ENCODE data around the gene CAST.

Gene CAST

DNA sequence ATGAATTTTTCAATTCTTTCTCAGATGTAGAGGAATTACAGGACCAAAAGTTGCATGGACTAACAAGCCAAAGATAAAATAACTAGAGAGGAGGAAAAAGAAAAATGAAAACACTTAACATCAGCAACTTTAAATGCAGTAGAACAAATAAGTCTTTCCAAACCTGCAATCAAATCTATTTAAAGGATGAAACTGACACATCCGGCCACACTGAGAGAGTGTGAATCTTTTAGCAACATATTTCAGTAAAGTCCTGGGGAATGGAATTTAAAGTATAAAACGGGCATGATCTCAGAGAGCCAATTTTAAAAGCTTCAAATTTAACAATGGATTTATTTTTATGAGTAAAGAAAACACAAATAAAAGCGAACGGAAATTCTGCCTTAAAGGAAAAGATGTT is 17.1 kb downstream of the CAST start:
- no peak for DNase-seq

GRCh38 chr5:96680759-96681470 is 18.7 kb downstream of the CAST start:
- no peak for DNase-seq

- DNase-seq: no peak
These were observed 21.2 kb downstream of the CAST start for GRCh38 chr5:96683392-96683791.

DNA sequence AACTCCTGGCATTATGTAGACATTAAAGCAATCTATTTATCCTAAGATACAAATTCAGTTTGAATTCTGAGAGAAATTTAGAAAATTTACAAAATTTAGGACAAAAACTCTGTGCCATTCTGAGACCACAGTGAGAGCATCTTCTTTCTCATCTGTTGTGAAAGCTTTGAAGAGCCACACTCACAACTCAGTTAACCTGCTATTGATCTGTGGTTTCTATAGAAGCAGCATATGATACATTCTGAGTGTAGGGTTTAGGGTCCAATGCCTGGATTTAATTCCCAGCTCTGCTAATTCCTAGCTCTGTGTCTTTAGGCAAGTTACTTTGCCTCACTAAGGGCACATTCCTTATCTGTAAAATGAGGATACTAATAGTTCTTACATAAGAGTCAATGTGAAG is 21.6 kb downstream of the CAST start:
- DNase-seq: no peak

GRCh38 chr5:96687080-96687479 is 24.9 kb downstream of the CAST start:
- no peak for DNase-seq

DNA sequence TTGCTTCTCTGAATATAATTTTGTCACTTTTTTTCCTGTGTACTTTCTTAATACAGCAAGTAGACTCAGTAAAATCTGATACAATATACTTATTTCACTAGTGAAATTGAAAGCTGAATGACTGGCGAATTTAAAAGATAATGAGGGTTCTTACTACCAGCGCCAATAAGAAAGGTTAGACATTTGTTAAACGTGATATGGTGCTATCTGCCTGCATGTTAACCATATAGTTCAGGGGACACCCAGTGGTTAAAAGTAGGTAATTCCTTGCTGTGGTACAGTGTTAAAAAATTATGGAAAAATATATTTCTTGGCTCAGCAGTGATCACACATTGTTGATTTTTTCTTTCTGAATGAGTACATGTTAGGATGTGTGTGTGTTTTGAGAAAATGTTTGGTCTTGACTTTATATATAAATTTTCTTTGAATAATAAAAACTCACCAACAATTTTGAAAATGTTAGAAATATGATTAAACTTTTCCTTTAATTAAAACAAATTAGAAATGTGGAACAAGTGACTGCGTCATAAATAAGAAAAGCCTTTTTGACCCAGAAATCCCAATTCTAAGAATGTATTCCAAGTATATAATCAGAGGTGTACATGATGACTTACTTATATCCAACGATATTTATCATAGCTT is 25.8 kb downstream of the CAST start:
- peak; percentile 69 for DNase-seq

GRCh38 chr5:96690861-96691260 is 28.7 kb downstream of the CAST start:
- no peak for DNase-seq

DNA sequence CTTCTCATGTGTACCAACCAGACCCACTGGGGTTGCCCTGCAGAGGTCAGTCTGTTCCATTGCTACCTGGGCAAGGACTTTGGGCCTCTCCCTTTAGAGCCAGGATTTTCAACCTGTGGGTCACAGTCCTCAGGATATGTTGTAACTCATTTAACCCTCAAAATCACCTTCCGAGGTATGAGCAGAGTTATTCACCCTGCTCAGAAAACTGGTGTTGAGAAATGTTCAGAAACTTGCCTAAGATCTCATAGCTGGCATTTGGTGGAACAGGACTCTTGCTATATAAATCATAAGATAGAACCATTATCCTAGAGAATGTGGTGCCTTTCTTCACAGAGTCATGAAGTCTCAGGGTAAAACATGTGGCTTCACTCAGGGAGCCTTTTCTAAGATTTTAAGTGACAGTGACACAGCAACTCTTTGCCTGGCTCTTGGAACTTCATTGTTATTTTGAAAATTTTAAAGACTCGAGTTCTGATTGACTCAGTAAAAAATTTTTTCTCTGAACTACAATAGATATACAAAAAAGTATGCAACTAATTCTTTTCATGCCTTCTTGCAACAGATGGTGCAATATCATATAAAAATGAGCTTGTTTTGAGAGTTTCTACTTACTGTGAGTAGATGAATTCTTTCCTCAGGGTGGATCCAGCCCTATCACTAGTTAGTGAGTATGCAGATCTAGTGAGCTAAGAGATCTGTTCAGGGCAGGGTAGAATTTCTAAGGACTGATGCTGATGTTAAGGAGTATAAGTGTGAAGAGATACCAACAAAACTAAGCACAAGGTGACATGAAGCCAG is 29.5 kb downstream of the CAST start:
- DNase-seq: no peak

GRCh38 chr5:96692441-96692840 is 30.3 kb downstream of the CAST start:
- DNase-seq: no peak

- DNase-seq: no peak
These were observed 37.1 kb downstream of the CAST start for GRCh38 chr5:96699186-96699820.

GRCh38 chr5:96702503-96703383 is 40.6 kb downstream of the CAST start:
- DNase-seq: peak; percentile 33

DNA sequence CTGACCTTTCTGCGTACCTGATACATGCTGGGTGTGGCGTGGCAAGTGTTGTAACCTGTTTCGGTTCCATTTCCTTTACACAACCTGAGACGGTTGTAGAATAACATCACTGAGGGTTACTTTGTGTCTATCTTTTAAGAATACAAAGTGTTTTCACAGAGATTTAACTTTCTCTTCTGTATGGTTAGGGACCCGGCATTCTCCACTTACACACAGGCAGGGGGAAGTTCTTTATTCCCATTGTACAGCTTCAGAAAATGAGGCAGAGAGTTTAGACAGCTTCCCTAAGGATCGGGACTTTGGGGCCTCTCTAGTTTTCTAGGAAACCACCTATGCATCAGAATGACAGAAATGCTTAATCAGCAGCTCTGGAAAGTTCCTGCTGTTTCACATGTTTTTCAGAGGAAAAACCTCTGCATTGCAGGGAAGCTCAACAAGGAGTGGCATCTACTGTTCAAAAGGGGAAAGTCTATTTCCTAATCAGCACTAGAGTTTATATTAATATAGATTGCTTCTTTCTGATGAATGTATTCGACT is 41.3 kb downstream of the CAST start:
- DNase-seq: no peak

GRCh38 chr5:96703995-96704394 is 41.8 kb downstream of the CAST start:
- no peak for DNase-seq

DNA sequence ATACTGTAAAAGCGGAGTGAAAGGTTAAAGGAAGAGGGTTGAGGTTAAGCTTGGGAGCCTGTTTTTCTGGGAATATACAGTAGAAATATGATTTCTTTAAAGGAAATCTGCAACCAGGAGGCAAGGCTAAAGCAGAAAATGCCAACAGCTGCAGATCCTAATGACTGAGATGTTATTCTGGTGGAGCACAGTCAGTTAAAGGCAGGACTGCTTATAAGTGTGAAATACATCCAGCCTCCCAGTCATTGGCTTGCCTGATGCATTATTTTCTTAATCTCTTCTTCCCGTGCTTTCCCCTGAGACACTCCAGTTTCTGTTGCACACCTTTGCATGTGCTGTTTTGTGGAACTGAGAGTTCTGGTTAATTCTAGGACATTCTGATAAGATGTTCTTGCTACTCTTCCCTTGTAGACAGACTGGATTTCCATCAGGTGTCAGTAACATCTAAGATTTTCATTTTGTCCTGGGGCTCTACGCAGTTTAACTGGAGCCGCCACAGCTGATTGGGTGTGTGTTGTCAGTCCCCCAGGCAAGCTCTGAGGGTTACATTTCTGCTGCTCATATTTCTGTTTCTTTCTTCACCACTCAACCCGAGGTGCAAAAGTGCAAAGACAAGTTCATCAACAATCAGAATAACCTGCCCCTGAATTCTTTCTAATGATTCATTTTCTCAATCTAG is 44.4 kb downstream of the CAST start:
- no peak for DNase-seq

DNA sequence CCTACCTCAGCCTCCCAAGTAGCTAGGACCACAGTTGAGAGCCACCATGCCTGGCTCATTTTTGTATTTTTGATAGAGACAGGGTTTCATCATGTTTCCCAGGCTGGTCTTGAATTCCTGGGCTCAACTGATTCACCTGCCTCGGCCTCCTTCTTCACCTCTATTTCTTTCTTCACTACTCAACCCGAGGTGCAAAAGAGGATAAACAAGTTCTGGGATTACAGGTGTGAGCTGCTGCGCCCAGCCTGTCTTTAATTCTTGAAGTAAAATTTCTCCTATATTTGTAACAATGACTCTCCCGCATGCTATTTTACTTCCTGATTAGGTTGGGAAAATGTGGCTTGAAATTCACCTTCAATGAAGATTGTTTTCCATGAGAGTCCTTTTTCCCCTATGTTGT is 46.4 kb downstream of the CAST start:
- no peak for DNase-seq

- DNase-seq: no peak
These were observed 47.1 kb downstream of the CAST start for GRCh38 chr5:96709152-96709821.

DNA sequence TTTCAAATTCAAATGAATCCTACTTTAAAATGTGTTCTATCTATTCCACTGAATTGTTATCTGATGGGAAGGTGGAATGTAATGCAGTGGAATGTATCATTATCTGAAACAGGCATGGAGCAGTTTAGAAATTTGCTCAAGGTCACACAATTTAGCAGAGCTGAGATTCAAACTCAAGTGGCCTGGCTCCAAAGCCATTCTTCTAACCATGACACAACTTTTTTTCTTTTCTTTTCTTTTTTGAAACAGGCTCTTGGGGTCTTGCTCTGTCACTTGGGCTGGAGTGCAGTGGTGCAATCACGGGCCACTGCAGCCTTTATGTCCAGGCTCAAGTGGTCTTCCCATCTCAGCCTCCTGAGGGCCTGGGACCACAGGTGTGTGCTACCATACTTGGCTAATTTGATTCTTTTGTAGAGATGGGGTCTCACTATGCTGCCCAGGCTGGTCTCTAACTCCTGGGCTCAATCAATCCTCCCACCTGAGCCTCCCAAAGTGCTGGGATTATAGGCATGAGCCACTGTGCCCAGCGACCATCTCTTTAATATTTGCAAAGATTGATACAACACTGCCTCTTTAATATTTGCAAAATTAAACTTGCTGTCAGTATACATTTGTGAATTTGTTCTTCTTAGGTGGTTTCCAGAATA is 50.0 kb downstream of the CAST start:
- DNase-seq: no peak

DNA sequence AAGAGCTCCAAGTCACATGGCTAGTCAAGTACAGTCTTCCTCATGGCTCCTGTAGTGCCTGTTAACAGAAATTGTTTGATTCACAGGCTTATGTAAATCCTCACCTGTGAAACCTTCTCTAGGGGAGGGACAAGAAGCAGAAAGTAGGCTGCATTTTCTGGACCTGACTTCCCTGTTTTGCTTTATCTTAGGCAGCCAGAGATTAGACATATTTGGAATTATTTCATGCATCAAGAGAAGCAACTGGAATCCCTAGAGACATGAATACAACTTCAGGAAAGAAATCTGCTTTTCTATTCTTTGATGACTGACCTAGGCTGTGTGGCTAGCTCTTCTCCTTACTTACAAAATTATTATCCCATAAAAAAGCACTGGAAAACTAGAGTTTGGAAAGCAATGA is 52.3 kb downstream of the CAST start:
- no peak for DNase-seq

GRCh38 chr5:96714951-96715451 is 52.8 kb downstream of the CAST start:
- peak; percentile 63 for DNase-seq

- DNase-seq: no peak
These were observed 53.8 kb downstream of the CAST start for GRCh38 chr5:96716007-96716406.
